ENCODE data around the gene SMIM1. TPM values are rescaled to one million over a fixed set of nuclear protein-coding genes. Genes with fewer than 3 reads are reported as not detected.
A peak's percentile ranks its signal among the peaks of the same experiment; 100 is the strongest.

The SMIM1 gene
- total RNA-seq, 1 donor from 2014 or later, result 1.6 TPM

DNA sequence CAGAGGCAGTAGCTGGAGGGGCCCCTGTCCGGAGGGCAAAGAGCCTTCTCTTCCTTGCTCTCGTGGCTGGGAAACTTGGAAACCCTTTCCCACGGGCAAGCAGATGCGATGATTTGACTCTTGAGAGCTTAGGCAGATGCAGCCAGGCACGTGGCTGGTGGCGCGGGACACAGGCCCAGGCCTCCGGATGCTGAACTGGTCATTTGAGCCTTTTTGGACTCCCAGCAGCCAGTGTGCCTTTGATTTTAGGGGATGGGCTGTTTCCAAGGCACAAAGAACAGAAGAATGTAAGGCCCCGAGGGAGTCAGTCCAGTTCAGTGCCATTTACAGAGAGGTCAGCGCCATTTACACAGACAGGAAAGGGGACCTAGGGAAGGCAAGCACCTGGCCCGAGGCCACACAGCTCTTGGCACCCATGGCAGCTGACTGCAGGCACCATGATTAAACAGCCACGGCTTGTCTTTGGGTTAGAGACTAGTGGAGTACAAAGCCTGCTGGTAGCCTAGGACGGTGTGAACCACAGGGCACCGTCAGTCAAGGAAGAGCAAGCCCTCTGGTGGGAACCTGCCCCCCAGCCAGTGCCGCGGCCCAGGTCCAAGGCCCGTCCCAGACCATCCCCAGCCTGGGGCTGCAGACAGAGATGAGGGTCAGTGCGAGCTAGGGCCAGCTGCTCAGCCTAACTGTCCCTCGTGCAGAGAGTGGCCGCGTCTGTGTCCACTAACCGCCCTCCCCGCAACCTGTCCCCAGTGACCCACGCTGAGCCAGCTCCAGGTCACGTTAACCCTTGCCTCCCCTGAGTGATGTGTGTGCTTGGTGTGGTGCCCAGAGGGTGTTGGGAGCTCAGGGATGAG, 40.7 kb upstream of the SMIM1 start:
- Histone ChIP-seq H3K9ac (ENCODE audit: low read depth in 1 of 3, low read length in 3 of 3) (peak overlapping the region in 1 of 3 donors; percentile 45), H3K4me3 (ENCODE audit: low read length in 3 of 3) (peak overlapping the region in 2 of 3 donors; percentile 20 to 35), H3K27me3 (ENCODE audit: control insufficient read depth in 3 of 3, insufficient read depth in 3 of 3, low read length in 3 of 3) (peaks cover 20 to 41% (median 25%) of the 10 kb centered on the region in 3 donors), H3K4me1 (ENCODE audit: control insufficient read depth in 3 of 3, insufficient read depth in 3 of 3, low read length in 3 of 3) (peaks cover 16 to 32% (median 19%) of the 10 kb centered on the region in 3 donors), H3K9me3 (ENCODE audit: control insufficient read depth in 3 of 3, low read length in 3 of 3) (no peaks in the 10 kb centered on the region), H3K27ac (ENCODE audit: low read depth, low read length) (no peak overlapping the region), H3K36me3 (ENCODE audit: control insufficient read depth in 3 of 3, insufficient read depth in 3 of 3, low read length in 3 of 3) (peaks cover 8 to 10% (median 9%) of the 10 kb centered on the region in 3 donors)

DNA sequence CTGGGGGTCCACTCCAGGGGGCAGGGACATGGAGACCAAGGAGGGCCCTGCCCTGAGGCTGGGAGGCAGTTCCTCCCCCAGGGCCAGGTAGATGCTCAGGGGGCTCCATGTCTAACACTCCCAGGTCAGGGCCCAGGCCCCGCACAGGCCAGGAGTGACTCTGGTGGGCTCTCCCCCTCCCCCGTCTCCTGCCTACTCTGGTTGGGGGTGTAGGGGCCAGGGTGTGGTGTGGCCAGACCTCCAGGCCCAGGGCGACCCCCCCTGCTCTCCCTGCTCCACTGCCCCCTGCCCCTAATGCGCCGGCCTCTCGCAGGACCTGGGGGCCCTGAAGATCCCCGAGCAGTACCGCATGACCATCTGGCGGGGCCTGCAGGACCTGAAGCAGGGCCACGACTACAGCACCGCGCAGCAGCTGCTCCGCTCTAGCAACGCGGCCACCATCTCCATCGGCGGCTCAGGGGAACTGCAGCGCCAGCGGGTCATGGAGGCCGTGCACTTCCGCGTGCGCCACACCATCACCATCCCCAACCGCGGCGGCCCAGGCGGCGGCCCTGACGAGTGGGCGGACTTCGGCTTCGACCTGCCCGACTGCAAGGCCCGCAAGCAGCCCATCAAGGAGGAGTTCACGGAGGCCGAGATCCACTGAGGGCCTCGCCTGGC, 40.0 kb upstream of the SMIM1 start:
- H3K36me3 ChIP-seq (ENCODE audit: control insufficient read depth in 3 of 3, insufficient read depth in 3 of 3, low read length in 3 of 3), result peaks cover 12 to 16% (median 14%) of the 10 kb centered on the region in 3 donors
- peaks cover 16 to 32% (median 19%) of the 10 kb centered on the region in 3 donors for H3K4me1 ChIP-seq (ENCODE audit: control insufficient read depth in 3 of 3, insufficient read depth in 3 of 3, low read length in 3 of 3)
- H3K9ac ChIP-seq (ENCODE audit: low read depth in 1 of 3, low read length in 3 of 3), result no peak overlapping the region
- H3K9me3 ChIP-seq (ENCODE audit: control insufficient read depth in 3 of 3, low read length in 3 of 3), result no peaks in the 10 kb centered on the region
- peaks cover 14 to 34% (median 21%) of the 10 kb centered on the region in 3 donors for H3K27me3 ChIP-seq (ENCODE audit: control insufficient read depth in 3 of 3, insufficient read depth in 3 of 3, low read length in 3 of 3)
- H3K27ac ChIP-seq (ENCODE audit: low read depth, low read length), result no peak overlapping the region
- H3K4me3 ChIP-seq (ENCODE audit: low read length in 3 of 3), result no peak overlapping the region

DNA sequence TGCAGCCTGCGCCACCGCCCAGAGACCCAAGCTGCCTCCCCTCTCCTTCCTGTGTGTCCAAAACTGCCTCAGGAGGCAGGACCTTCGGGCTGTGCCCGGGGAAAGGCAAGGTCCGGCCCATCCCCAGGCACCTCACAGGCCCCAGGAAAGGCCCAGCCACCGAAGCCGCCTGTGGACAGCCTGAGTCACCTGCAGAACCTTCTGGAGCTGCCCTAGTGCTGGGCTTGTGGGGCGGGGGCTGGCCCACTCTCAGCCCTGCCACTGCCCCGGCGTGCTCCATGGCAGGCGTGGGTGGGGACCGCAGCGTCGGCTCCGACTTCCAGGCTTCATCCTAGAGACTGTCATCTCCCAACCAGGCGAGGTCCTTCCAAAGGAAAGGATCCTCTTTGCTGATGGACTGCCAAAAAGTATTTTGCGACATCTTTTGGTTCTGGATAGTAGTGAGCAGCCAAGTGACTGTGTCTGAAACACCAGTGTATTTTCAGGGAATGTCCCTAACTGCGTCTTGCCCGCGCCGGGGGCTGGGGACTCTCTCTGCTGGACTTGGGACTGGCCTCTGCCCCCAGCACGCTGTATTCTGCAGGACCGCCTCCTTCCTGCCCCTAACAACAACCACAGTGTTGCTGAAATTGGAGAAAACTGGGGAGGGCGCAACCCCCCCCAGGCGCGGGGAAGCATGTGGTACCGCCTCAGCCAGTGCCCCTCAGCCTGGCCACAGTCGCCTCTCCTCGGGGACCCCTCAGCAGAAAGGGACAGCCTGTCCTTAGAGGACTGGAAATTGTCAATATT, 39.3 kb upstream of the SMIM1 start:
- H3K27ac ChIP-seq (ENCODE audit: low read depth, low read length), result no peak overlapping the region
- H3K9me3 ChIP-seq (ENCODE audit: control insufficient read depth in 3 of 3, low read length in 3 of 3), result no peaks in the 10 kb centered on the region
- H3K36me3 ChIP-seq (ENCODE audit: control insufficient read depth in 3 of 3, insufficient read depth in 3 of 3, low read length in 3 of 3), result peaks cover 18 to 22% (median 21%) of the 10 kb centered on the region in 3 donors
- peaks cover 16 to 32% (median 19%) of the 10 kb centered on the region in 3 donors for H3K4me1 ChIP-seq (ENCODE audit: control insufficient read depth in 3 of 3, insufficient read depth in 3 of 3, low read length in 3 of 3)
- no peak overlapping the region for H3K9ac ChIP-seq (ENCODE audit: low read depth in 1 of 3, low read length in 3 of 3)
- H3K4me3 ChIP-seq (ENCODE audit: low read length in 3 of 3), result no peak overlapping the region
- peaks cover 7 to 27% (median 16%) of the 10 kb centered on the region in 3 donors for H3K27me3 ChIP-seq (ENCODE audit: control insufficient read depth in 3 of 3, insufficient read depth in 3 of 3, low read length in 3 of 3)

DNA sequence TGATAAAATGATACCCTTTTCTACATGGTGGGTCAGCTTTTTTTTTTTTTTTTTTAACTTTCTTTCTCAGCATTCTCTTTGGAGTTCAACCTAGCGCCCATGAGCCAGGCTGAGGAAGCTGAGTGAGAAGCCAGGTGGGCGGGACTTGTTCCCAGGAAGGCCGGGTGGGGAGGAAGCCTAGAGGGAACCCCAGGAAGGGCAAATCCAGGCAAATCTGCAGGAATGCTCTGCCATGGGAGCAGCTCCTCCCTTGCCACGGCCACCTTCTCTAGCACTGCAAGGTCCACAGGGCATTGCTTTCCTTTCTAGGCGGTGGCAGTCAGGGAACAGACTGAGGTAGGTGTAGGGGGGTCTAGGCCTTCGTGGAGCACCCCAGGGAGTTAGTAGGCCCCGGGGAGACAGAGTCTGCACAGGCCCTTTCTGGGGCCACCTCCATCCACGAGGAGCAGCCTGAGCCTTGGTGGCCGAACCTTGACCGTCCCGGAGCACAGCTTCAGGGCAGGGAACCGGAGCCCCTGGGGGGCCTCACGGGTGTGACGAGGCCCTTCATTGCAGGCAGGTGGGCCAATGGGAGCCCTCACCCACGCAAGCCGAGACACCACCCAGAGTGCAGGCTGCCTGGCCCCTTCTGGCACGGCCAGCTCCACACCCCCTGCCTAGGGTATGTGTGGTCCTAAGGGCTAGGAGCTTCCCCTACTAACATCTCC, 38.5 kb upstream of the SMIM1 start:
- H3K9ac ChIP-seq (ENCODE audit: low read depth in 1 of 3, low read length in 3 of 3), result no peak overlapping the region
- no peak overlapping the region for H3K27ac ChIP-seq (ENCODE audit: low read depth, low read length)

DNA sequence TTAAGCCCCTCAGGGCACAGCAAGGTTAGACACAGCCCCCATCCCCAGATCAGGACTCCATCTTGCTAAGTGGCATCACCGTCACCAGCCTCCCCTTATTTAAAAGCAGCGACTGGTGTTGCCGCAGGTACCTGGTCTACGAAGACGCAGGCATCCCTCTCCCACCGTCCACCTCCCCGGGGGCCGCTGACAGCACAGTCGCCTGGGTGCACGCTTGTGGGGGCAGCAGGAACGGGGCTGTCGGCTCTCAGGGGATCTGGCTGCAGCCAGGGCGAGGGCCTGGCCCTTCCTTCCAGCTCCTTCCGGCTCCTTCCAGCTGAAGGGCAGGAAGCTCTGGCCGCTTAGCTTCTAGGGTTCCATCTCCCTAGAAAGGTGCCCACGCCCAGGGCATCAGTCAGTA, 37.9 kb upstream of the SMIM1 start:
- Histone ChIP-seq H3K9me3 (ENCODE audit: control insufficient read depth in 3 of 3, low read length in 3 of 3) (no peaks in the 10 kb centered on the region), H3K27me3 (ENCODE audit: control insufficient read depth in 3 of 3, insufficient read depth in 3 of 3, low read length in 3 of 3) (peaks cover 4 to 13% (median 8%) of the 10 kb centered on the region in 3 donors), H3K4me1 (ENCODE audit: control insufficient read depth in 3 of 3, insufficient read depth in 3 of 3, low read length in 3 of 3) (peaks cover 16 to 32% (median 19%) of the 10 kb centered on the region in 3 donors), H3K9ac (ENCODE audit: low read depth in 1 of 3, low read length in 3 of 3) (no peak overlapping the region), H3K4me3 (ENCODE audit: low read length in 3 of 3) (no peak overlapping the region), H3K27ac (ENCODE audit: low read depth, low read length) (no peak overlapping the region), H3K36me3 (ENCODE audit: control insufficient read depth in 3 of 3, insufficient read depth in 3 of 3, low read length in 3 of 3) (peaks cover 27 to 31% (median 28%) of the 10 kb centered on the region in 3 donors)

More for the DNA sequence above, 38.5 kb upstream of the SMIM1 start:
- Histone ChIP-seq H3K4me1 (ENCODE audit: control insufficient read depth in 3 of 3, insufficient read depth in 3 of 3, low read length in 3 of 3) (peaks cover 16 to 32% (median 19%) of the 10 kb centered on the region in 3 donors), H3K36me3 (ENCODE audit: control insufficient read depth in 3 of 3, insufficient read depth in 3 of 3, low read length in 3 of 3) (peaks cover 26 to 29% (median 26%) of the 10 kb centered on the region in 3 donors), H3K4me3 (ENCODE audit: low read length in 3 of 3) (no peak overlapping the region), H3K9me3 (ENCODE audit: control insufficient read depth in 3 of 3, low read length in 3 of 3) (no peaks in the 10 kb centered on the region), H3K27me3 (ENCODE audit: control insufficient read depth in 3 of 3, insufficient read depth in 3 of 3, low read length in 3 of 3) (peaks cover 5 to 19% (median 12%) of the 10 kb centered on the region in 3 donors)

DNA sequence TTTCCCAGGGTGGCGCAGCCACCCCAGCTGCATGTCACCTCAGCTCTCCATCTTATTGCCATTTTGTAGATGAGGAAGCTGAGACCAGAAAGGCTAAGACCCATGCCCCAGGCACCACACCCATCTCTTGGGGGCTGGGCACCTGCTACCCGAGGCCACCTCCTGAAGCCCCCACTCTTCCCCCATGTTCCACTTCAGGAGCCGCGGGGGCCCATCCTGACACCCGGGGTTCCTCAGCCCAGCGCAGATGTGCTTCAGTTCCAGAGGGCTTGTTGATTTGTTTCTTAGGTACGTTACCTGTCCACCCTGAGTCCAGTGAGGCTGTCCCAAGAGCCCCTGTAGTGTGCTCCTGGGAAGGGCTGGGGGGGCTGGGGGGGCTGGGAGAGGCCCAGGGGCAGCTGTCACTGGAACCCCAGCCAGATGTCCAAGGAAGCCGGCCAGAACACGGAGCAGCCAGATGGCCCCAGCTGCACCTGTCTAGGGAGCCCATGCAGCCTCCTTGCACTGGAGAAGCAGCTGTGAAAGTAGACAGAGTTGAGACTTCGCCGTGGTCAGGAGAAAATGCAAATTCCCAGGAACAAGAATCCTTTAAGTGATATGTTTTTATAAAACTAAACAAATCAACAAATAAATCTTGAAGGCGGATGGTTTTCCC, 37.4 kb upstream of the SMIM1 start:
- no peak overlapping the region for H3K27ac ChIP-seq (ENCODE audit: low read depth, low read length)
- H3K9me3 ChIP-seq (ENCODE audit: control insufficient read depth in 3 of 3, low read length in 3 of 3), result no peaks in the 10 kb centered on the region
- peaks cover 31 to 36% (median 32%) of the 10 kb centered on the region in 3 donors for H3K36me3 ChIP-seq (ENCODE audit: control insufficient read depth in 3 of 3, insufficient read depth in 3 of 3, low read length in 3 of 3)
- H3K4me1 ChIP-seq (ENCODE audit: control insufficient read depth in 3 of 3, insufficient read depth in 3 of 3, low read length in 3 of 3), result peaks cover 16 to 32% (median 19%) of the 10 kb centered on the region in 3 donors
- peaks cover 0 to 8% (median 5%) of the 10 kb centered on the region in 3 donors for H3K27me3 ChIP-seq (ENCODE audit: control insufficient read depth in 3 of 3, insufficient read depth in 3 of 3, low read length in 3 of 3)
- no peak overlapping the region for H3K4me3 ChIP-seq (ENCODE audit: low read length in 3 of 3)
- H3K9ac ChIP-seq (ENCODE audit: low read depth in 1 of 3, low read length in 3 of 3), result peak overlapping the region in 1 of 3 donors; percentile 6

DNA sequence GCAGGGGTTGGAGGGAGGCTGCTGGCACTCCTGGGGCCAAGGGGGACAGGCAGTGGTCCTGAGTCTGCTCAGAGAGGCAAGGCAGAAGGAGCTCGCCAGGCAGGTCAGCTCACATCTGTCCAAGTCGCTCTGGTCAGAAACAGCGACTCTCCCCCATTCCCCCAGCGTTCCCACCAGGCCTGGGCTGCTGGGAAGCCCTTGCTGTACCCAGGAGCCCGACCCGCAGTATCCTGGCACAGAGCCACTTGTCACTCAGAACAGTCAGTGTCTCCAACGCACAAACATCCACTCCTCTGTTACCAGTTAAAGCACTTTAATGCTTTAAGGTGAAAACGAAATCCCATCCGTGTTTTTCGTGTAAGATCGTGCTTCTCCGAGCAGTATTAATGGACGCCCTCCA, 36.9 kb upstream of the SMIM1 start:
- peaks cover 0 to 3% (median 1%) of the 10 kb centered on the region in 3 donors for H3K27me3 ChIP-seq (ENCODE audit: control insufficient read depth in 3 of 3, insufficient read depth in 3 of 3, low read length in 3 of 3)
- peaks cover 16 to 29% (median 19%) of the 10 kb centered on the region in 3 donors for H3K4me1 ChIP-seq (ENCODE audit: control insufficient read depth in 3 of 3, insufficient read depth in 3 of 3, low read length in 3 of 3)
- H3K4me3 ChIP-seq (ENCODE audit: low read length in 3 of 3), result no peak overlapping the region
- peak overlapping the region in 1 of 3 donors; percentile 6 for H3K9ac ChIP-seq (ENCODE audit: low read depth in 1 of 3, low read length in 3 of 3)
- no peaks in the 10 kb centered on the region for H3K9me3 ChIP-seq (ENCODE audit: control insufficient read depth in 3 of 3, low read length in 3 of 3)
- H3K36me3 ChIP-seq (ENCODE audit: control insufficient read depth in 3 of 3, insufficient read depth in 3 of 3, low read length in 3 of 3), result peaks cover 31 to 38% (median 33%) of the 10 kb centered on the region in 3 donors
- no peak overlapping the region for H3K27ac ChIP-seq (ENCODE audit: low read depth, low read length)

DNA sequence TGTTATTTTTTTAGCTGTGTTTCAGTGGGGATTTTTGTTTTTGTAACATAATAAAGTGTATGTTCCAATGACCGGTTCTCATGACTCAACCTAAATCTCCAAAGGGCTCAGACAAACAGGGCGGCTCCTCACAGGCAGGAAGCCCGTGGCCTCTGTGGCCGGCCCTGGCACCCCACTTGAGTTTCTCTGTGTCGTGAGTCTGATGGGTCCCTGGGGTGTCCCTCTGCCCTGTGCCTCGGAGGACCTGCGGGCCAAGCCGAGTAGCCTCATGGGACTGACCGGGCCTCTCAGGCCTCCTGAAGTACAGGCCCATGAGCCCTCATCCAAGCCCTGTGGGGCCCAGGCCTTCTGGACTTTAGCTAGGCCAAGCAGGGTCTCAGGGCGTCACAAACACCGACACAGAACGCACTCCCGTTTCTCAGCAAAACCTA, 36.4 kb upstream of the SMIM1 start:
- Histone ChIP-seq H3K36me3 (ENCODE audit: control insufficient read depth in 3 of 3, insufficient read depth in 3 of 3, low read length in 3 of 3) (peaks cover 33 to 43% (median 33%) of the 10 kb centered on the region in 3 donors), H3K9me3 (ENCODE audit: control insufficient read depth in 3 of 3, low read length in 3 of 3) (no peaks in the 10 kb centered on the region), H3K4me1 (ENCODE audit: control insufficient read depth in 3 of 3, insufficient read depth in 3 of 3, low read length in 3 of 3) (peaks cover 14 to 25% (median 16%) of the 10 kb centered on the region in 3 donors), H3K4me3 (ENCODE audit: low read length in 3 of 3) (no peak overlapping the region), H3K9ac (ENCODE audit: low read depth in 1 of 3, low read length in 3 of 3) (no peak overlapping the region), H3K27ac (ENCODE audit: low read depth, low read length) (no peak overlapping the region), H3K27me3 (ENCODE audit: control insufficient read depth in 3 of 3, insufficient read depth in 3 of 3, low read length in 3 of 3) (no peaks in the 10 kb centered on the region)

All from skeletal muscle tissue (tissue), 4 donors.